GM23338 (cell line): Measurements from ENCODE around the gene ME3. TPM values are rescaled to one million over a fixed set of nuclear protein-coding genes. Genes with fewer than 3 reads are reported as not detected.

ENCODE experiments used
- ATAC-seq: fragments of 200-7000 bp; cut with Tn5 transposase; 3 replicates; pipeline ENCODE4 v1.9.1; 2020
- DNase-seq: peaks from one replicate; pipeline ENCODE4 v3.0.0-alpha.2; 2015; ENCODE audit warnings: low spot score
- H2AFZ ChIP-seq: fragments of 200-600 bp; sonication (generic); 2 replicates; pipeline ENCODE4 v1.8.0; 2016; ENCODE audit warnings: antibody characterized with exemption, mild to moderate bottlenecking, moderate library complexity
- H3F3A ChIP-seq: fragments of 200-600 bp; sonication (generic); replicated peaks from 2 replicates; pipeline ENCODE4 v1.8.0; 2017; ENCODE audit warnings: antibody characterized with exemption, mixed run types, low read depth
- H3K27ac ChIP-seq: fragments of 200-600 bp; sonication (generic); 2 replicates; pipeline ENCODE4 v1.6.1; 2016; ENCODE audit warnings: low read depth
- H3K27me3 ChIP-seq: fragments of 200-600 bp; sonication (generic); 2 replicates; pipeline ENCODE4 v1.8.0; 2016; ENCODE audit warnings: mild to moderate bottlenecking, mixed run types, moderate library complexity; ENCODE audit not compliant: insufficient read depth
- H3K36me3 ChIP-seq: fragments of 200-600 bp; sonication (generic); 2 replicates; pipeline ENCODE4 v1.8.0; 2016; ENCODE audit warnings: mild to moderate bottlenecking; ENCODE audit not compliant: insufficient read depth
- H3K4me1 ChIP-seq: fragments of 200-600 bp; sonication (generic); 2 replicates; pipeline ENCODE4 v1.8.0; 2016; ENCODE audit warnings: mild to moderate bottlenecking, moderate library complexity; ENCODE audit not compliant: insufficient read depth
- H3K4me2 ChIP-seq: fragments of 200-600 bp; sonication (generic); 2 replicates; pipeline ENCODE4 v1.7.1; 2017; ENCODE audit warnings: mixed run types
- H3K4me3 ChIP-seq: fragments of 200-600 bp; sonication (generic); 2 replicates; pipeline ENCODE4 v1.6.1; 2016; ENCODE audit warnings: mixed run types
- H3K79me2 ChIP-seq: fragments of 200-600 bp; sonication (generic); replicated peaks from 2 replicates; pipeline ENCODE4 v1.8.0; 2017; ENCODE audit warnings: mild to moderate bottlenecking; ENCODE audit not compliant: insufficient read depth
- H3K9me2 ChIP-seq: fragments of 200-600 bp; sonication (generic); 2 replicates; pipeline ENCODE4 v1.8.0; 2017; ENCODE audit not compliant: insufficient read depth
- H4K20me1 ChIP-seq: fragments of 200-600 bp; sonication (generic); replicated peaks from 2 replicates; pipeline ENCODE4 v1.8.0; 2017; ENCODE audit warnings: mild to moderate bottlenecking; ENCODE audit not compliant: insufficient read depth
- H3K27ac Mint-ChIP-seq: 2 replicates; pipeline ENCODE4 v1.8.0; 2020; ENCODE audit warnings: inconsistent platforms, mild to moderate bottlenecking, moderate library complexity, mixed read lengths
- H3K27me3 Mint-ChIP-seq: 3 replicates; pipeline ENCODE4 v1.8.0; 2022; ENCODE audit warnings: low read depth, mild to moderate bottlenecking, moderate library complexity, mixed read lengths, inconsistent platforms; ENCODE audit not compliant: insufficient read depth, poor library complexity
- H3K36me3 Mint-ChIP-seq: 3 replicates; pipeline ENCODE4 v1.8.0; 2021; ENCODE audit warnings: low read depth, mild to moderate bottlenecking, inconsistent platforms, moderate library complexity, mixed read lengths
- H3K4me1 Mint-ChIP-seq: 3 replicates; pipeline ENCODE4 v1.8.0; 2020; ENCODE audit warnings: mild to moderate bottlenecking, inconsistent platforms, mixed read lengths
- H3K4me3 Mint-ChIP-seq: 3 replicates; pipeline ENCODE4 v1.8.0; 2021; ENCODE audit warnings: moderate library complexity, mild to moderate bottlenecking, inconsistent platforms, mixed read lengths
- H3K9me3 Mint-ChIP-seq: 3 replicates; pipeline ENCODE4 v1.8.0; 2020; ENCODE audit warnings: moderate library complexity, mild to moderate bottlenecking, inconsistent platforms, mixed read lengths
- CREB1 ChIP-seq: fragments of 250-450 bp; sonication (Bioruptor Pico); IDR thresholded peaks from 2 replicates; pipeline ENCODE4 v1.5.0; 2020; ENCODE audit warnings: low read depth, mild to moderate bottlenecking, moderate library complexity
- EZH2 ChIP-seq: fragments of 200-600 bp; sonication (generic); IDR thresholded peaks from one replicate; pipeline ENCODE4 v1.8.0; 2017; ENCODE audit warnings: antibody characterized with exemption, mild to moderate bottlenecking, low read depth; ENCODE audit not compliant: unreplicated experiment
- EZH2phosphoT487 ChIP-seq: fragments of 200-600 bp; sonication (generic); IDR thresholded peaks from one replicate; pipeline ENCODE4 v1.8.1; 2018; ENCODE audit warnings: antibody characterized with exemption; ENCODE audit not compliant: unreplicated experiment
- JUNB ChIP-seq: IDR thresholded peaks from one replicate; pipeline ENCODE4 v1.6.1; 2016; ENCODE audit warnings: antibody characterized with exemption; ENCODE audit not compliant: unreplicated experiment
- NANOG ChIP-seq: IDR thresholded peaks from 2 replicates; pipeline ENCODE4 v1.6.1; 2016; ENCODE audit warnings: antibody characterized with exemption, borderline replicate concordance
- POLR2AphosphoS5 ChIP-seq: IDR thresholded peaks from 2 replicates; pipeline ENCODE4 v1.6.1; 2016; ENCODE audit warnings: antibody characterized with exemption, low read depth
- STAT1 ChIP-seq: IDR thresholded peaks from one replicate; pipeline ENCODE4 v1.6.1; 2016; ENCODE audit warnings: antibody characterized with exemption; ENCODE audit not compliant: unreplicated experiment
- ZNF331 ChIP-seq: fragments of 250-450 bp; sonication (Bioruptor Pico); IDR thresholded peaks from 2 replicates; pipeline ENCODE4 v1.5.0; 2020; ENCODE audit warnings: low read depth, mild to moderate bottlenecking, moderate library complexity
- polyA plus RNA-seq: library from polyadenylated mRNA; unstranded; fragments of >200 nt; fragmentation: Nextera tagmentation; extraction: Ambion mirVana; gene quantifications from 2 replicates; pipeline ENCODE4 v1.2.1, GENCODE V29; 2016
- total RNA-seq: library from RNA; depleted of rRNA; stranded (reverse); fragments of >200 nt; shearing (Covaris generic); gene quantifications from 2 replicates; pipeline ENCODE4 v1.2.3, GENCODE V29; 2014
- TF ChIP-seq, protein P1 (sequence below), 2 experiments: fragments of 200-600 bp in 1 of 2; sonication (generic) in 1 of 2; conservative IDR thresholded peaks; 2 replicates each; pipeline versions ENCODE4 v1.5.1 to v1.6.1; 2016 to 2017; ENCODE audit warnings: antibody characterized with exemption in 2 of 2, low read depth in 2 of 2, mild to moderate bottlenecking in 2 of 2, moderate library complexity in 1 of 2
- TF ChIP-seq, protein P2 (sequence below): IDR thresholded peaks from 2 replicates; pipeline ENCODE4 v1.6.1; 2016; ENCODE audit warnings: antibody characterized with exemption
- TF ChIP-seq, protein P3 (sequence below): IDR thresholded peaks from one replicate; pipeline ENCODE4 v1.6.1; 2018; ENCODE audit warnings: antibody characterized with exemption; ENCODE audit not compliant: unreplicated experiment

Gene ME3
- total and polyA plus RNA-seq, 2 experiments from 2014 or later: 1.3 to 4.0 TPM

GRCh38 chr11:86440843-86441242 lies 231.6 kb downstream of the ME3 start:
- Histone ChIP-seq H3K4me2 (no peak overlapping the region), H4K20me1 (no peaks in the 10 kb centered on the region), H3K27ac (no peak overlapping the region), H3K79me2 (no peaks in the 10 kb centered on the region), H3F3A (no peaks in the 10 kb centered on the region), H2AFZ (0 out of 2 replicates have a peak overlapping the region, but pooled peaks have one; percentile 28), H3K4me1 (no peaks in the 10 kb centered on the region), H3K4me3 (no peak overlapping the region), H3K36me3 (no peaks in the 10 kb centered on the region), H3K9me2 (peaks cover 7% of the 10 kb centered on the region; the same call in 1 of the 2 replicates), H3K27me3 (no peaks in the 10 kb centered on the region)
- no peak for DNase-seq
- Mint-ChIP-seq H3K9me3 (no peaks in the 10 kb centered on the region), H3K4me1 (no peaks in the 10 kb centered on the region; the same call in 2 of the 3 replicates), H3K27me3 (peaks cover 2% of the 10 kb centered on the region), H3K36me3 (no peaks in the 10 kb centered on the region), H3K27ac (no peak overlapping the region), H3K4me3 (no peak overlapping the region)
- TF ChIP-seq, protein P1, sequence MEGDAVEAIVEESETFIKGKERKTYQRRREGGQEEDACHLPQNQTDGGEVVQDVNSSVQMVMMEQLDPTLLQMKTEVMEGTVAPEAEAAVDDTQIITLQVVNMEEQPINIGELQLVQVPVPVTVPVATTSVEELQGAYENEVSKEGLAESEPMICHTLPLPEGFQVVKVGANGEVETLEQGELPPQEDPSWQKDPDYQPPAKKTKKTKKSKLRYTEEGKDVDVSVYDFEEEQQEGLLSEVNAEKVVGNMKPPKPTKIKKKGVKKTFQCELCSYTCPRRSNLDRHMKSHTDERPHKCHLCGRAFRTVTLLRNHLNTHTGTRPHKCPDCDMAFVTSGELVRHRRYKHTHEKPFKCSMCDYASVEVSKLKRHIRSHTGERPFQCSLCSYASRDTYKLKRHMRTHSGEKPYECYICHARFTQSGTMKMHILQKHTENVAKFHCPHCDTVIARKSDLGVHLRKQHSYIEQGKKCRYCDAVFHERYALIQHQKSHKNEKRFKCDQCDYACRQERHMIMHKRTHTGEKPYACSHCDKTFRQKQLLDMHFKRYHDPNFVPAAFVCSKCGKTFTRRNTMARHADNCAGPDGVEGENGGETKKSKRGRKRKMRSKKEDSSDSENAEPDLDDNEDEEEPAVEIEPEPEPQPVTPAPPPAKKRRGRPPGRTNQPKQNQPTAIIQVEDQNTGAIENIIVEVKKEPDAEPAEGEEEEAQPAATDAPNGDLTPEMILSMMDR (conservative IDR thresholded peaks at IDR 0.05; ENCODE audit: low read depth in 2 of 2): no peak
- no peak for TF ChIP-seq NANOG
- TF ChIP-seq ZNF331 (CRISPR knock-in tag): no peak
- TF ChIP-seq JUNB: no peak
- no peak for TF ChIP-seq STAT1
- no peak for ATAC-seq

GRCh38 chr11:86440305-86440716 lies 232.1 kb downstream of the ME3 start:
- Mint-ChIP-seq H3K4me3 (no peak overlapping the region), H3K4me1 (no peaks in the 10 kb centered on the region; the same call in 2 of the 3 replicates), H3K27me3 (peaks cover 2% of the 10 kb centered on the region), H3K36me3 (no peaks in the 10 kb centered on the region), H3K9me3 (no peaks in the 10 kb centered on the region), H3K27ac (no peak overlapping the region)
- 0 out of 2 replicates have a peak overlapping the region, but pooled peaks have one; percentile 28 for H2AFZ ChIP-seq
- no peaks in the 10 kb centered on the region for H3K27me3 ChIP-seq
- no peaks in the 10 kb centered on the region for H3K79me2 ChIP-seq
- H3K4me1 ChIP-seq: no peaks in the 10 kb centered on the region
- DNase-seq (no peak), ATAC-seq (no peak)
- H3K9me2 ChIP-seq: peaks cover 7% of the 10 kb centered on the region; the same call in 1 of the 2 replicates
- H3K36me3 ChIP-seq: no peaks in the 10 kb centered on the region
- no peak overlapping the region for H3K4me3 ChIP-seq
- H3F3A ChIP-seq: no peaks in the 10 kb centered on the region
- H4K20me1 ChIP-seq: no peaks in the 10 kb centered on the region
- no peak overlapping the region for H3K4me2 ChIP-seq
- no peak overlapping the region for H3K27ac ChIP-seq
- TF ChIP-seq POLR2AphosphoS5 (no peak), JUNB (no peak), EZH2 (no peak), EZH2phosphoT487 (no peak), ZNF331 (CRISPR knock-in tag) (no peak), CREB1 (CRISPR knock-in tag) (no peak)
- TF ChIP-seq, protein P1 (conservative IDR thresholded peaks at IDR 0.05; ENCODE audit: low read depth in 2 of 2): no peak
- TF ChIP-seq, protein P2, sequence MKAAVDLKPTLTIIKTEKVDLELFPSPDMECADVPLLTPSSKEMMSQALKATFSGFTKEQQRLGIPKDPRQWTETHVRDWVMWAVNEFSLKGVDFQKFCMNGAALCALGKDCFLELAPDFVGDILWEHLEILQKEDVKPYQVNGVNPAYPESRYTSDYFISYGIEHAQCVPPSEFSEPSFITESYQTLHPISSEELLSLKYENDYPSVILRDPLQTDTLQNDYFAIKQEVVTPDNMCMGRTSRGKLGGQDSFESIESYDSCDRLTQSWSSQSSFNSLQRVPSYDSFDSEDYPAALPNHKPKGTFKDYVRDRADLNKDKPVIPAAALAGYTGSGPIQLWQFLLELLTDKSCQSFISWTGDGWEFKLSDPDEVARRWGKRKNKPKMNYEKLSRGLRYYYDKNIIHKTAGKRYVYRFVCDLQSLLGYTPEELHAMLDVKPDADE: no peak
- TF ChIP-seq, protein P3, sequence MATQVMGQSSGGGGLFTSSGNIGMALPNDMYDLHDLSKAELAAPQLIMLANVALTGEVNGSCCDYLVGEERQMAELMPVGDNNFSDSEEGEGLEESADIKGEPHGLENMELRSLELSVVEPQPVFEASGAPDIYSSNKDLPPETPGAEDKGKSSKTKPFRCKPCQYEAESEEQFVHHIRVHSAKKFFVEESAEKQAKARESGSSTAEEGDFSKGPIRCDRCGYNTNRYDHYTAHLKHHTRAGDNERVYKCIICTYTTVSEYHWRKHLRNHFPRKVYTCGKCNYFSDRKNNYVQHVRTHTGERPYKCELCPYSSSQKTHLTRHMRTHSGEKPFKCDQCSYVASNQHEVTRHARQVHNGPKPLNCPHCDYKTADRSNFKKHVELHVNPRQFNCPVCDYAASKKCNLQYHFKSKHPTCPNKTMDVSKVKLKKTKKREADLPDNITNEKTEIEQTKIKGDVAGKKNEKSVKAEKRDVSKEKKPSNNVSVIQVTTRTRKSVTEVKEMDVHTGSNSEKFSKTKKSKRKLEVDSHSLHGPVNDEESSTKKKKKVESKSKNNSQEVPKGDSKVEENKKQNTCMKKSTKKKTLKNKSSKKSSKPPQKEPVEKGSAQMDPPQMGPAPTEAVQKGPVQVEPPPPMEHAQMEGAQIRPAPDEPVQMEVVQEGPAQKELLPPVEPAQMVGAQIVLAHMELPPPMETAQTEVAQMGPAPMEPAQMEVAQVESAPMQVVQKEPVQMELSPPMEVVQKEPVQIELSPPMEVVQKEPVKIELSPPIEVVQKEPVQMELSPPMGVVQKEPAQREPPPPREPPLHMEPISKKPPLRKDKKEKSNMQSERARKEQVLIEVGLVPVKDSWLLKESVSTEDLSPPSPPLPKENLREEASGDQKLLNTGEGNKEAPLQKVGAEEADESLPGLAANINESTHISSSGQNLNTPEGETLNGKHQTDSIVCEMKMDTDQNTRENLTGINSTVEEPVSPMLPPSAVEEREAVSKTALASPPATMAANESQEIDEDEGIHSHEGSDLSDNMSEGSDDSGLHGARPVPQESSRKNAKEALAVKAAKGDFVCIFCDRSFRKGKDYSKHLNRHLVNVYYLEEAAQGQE: no peak
